PC-3 (cell line): ENCODE results near the gene EPN2.

ENCODE experiments used
- EZH2 ChIP-seq: fragments of 300-600 bp; sonication (generic); IDR thresholded peaks from one replicate; pipeline ENCODE4 v1.6.1; 2017; ENCODE audit warnings: antibody characterized with exemption, mild to moderate bottlenecking, low read length; ENCODE audit not compliant: unreplicated experiment
- EZH2phosphoT487 ChIP-seq: fragments of 300-600 bp; sonication (generic); IDR thresholded peaks from 2 replicates; pipeline ENCODE4 v1.6.1; 2018; ENCODE audit warnings: mild to moderate bottlenecking, antibody characterized with exemption, low read length, borderline replicate concordance
- TF ChIP-seq, protein P1 (sequence below): fragments of 300-600 bp; sonication (generic); conservative IDR thresholded peaks from 2 replicates; pipeline ENCODE4 v1.5.1; 2017; ENCODE audit warnings: antibody characterized with exemption, low read depth, mild to moderate bottlenecking, low read length

DNA sequence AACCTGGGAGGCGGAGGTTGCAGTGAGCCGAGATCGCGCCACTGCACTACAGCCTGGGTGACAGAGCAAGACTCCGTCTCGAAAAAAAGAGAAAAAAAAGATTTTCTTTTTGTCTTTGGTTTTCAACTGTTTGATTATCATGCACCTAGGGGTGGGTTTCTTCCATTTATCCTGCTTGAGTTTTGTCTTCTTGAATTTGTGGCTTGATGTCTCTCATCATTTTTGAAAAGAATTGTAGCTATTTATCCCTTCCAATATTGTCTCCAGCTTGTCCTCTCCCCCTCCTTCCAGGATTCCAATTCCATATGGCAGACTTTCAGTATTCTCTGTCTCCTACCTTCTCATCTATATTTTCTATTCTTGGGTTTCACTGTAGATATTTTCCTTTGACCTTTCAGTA lies 117.6 kb downstream of the EPN2 start:
- TF ChIP-seq, protein P1, sequence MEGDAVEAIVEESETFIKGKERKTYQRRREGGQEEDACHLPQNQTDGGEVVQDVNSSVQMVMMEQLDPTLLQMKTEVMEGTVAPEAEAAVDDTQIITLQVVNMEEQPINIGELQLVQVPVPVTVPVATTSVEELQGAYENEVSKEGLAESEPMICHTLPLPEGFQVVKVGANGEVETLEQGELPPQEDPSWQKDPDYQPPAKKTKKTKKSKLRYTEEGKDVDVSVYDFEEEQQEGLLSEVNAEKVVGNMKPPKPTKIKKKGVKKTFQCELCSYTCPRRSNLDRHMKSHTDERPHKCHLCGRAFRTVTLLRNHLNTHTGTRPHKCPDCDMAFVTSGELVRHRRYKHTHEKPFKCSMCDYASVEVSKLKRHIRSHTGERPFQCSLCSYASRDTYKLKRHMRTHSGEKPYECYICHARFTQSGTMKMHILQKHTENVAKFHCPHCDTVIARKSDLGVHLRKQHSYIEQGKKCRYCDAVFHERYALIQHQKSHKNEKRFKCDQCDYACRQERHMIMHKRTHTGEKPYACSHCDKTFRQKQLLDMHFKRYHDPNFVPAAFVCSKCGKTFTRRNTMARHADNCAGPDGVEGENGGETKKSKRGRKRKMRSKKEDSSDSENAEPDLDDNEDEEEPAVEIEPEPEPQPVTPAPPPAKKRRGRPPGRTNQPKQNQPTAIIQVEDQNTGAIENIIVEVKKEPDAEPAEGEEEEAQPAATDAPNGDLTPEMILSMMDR: no peak
- TF ChIP-seq EZH2 (no peak), EZH2phosphoT487 (no peak)
